A673 (cell line): ENCODE results near the gene CAMK2G. TPM values are rescaled to one million over a fixed set of nuclear protein-coding genes. Genes with fewer than 3 reads are reported as not detected.

ENCODE experiments used
- BruUV-seq: library from RNA; stranded (reverse); fragments of 400-500 nt; replicated peaks from 2 replicates; lab custom pipeline; 2021; lab: Mats Ljungman, UMichigan
- CTCF ChIA-PET: fragments of 300-600 bp; sonication (Branson Sonifier 250); formaldehyde crosslinking; loops from one replicate; lab custom pipeline; 2022; ENCODE audit warnings: antibody characterized with exemption; lab: Charles Lee
- POLR2A ChIA-PET: fragments of 300-600 bp; sonication (Branson Sonifier 250); formaldehyde crosslinking; loops from one replicate; lab custom pipeline; 2022; ENCODE audit warnings: antibody characterized with exemption; ENCODE audit not compliant: low non-redundant PET; lab: Charles Lee
- DNase-seq: peaks from one replicate; pipeline ENCODE4 v3.0.0-alpha.2; 2015; ENCODE audit warnings: low spot score
- H3K27ac ChIP-seq: fragments of 200-600 bp; sonication (generic); 2 replicates; pipeline ENCODE4 v1.5.1; 2016; ENCODE audit warnings: mixed run types, low read depth, mild to moderate bottlenecking, mixed read lengths, antibody characterized with exemption, low read length; ENCODE audit not compliant: poor library complexity, severe bottlenecking
- H3K27me3 ChIP-seq: fragments of 200-600 bp; sonication (generic); replicated peaks from 2 replicates; pipeline ENCODE4 v1.6.1; 2017; ENCODE audit warnings: mixed run types, low read depth, mild to moderate bottlenecking, mixed read lengths, antibody characterized with exemption, low read length; ENCODE audit not compliant: insufficient read depth, poor library complexity
- H3K36me3 ChIP-seq: fragments of 200-600 bp; sonication (generic); 2 replicates; pipeline ENCODE4 v1.6.1; 2016; ENCODE audit warnings: mixed run types, mild to moderate bottlenecking, mixed read lengths, antibody characterized with exemption, low read length; ENCODE audit not compliant: insufficient read depth, poor library complexity, severe bottlenecking
- H3K4me1 ChIP-seq: fragments of 200-600 bp; sonication (generic); 2 replicates; pipeline ENCODE4 v1.6.1; 2017; ENCODE audit warnings: mixed run types, mild to moderate bottlenecking, mixed read lengths, antibody characterized with exemption, low read length; ENCODE audit not compliant: insufficient read depth, poor library complexity, severe bottlenecking
- H3K4me3 ChIP-seq: fragments of 200-600 bp; sonication (generic); 2 replicates; pipeline ENCODE4 v1.5.1; 2016; ENCODE audit warnings: low read depth, mixed run types, mild to moderate bottlenecking, mixed read lengths, low read length; ENCODE audit not compliant: poor library complexity, severe bottlenecking
- H3K9me3 ChIP-seq: fragments of 200-600 bp; sonication (generic); 2 replicates; pipeline ENCODE4 v1.6.1; 2016; ENCODE audit warnings: mixed run types, low read depth, mild to moderate bottlenecking, mixed read lengths, antibody characterized with exemption, low read length; ENCODE audit not compliant: poor library complexity, severe bottlenecking
- EZH2 ChIP-seq: fragments of 200-600 bp; sonication (generic); IDR thresholded peaks from 2 replicates; pipeline ENCODE4 v1.6.1; 2017; ENCODE audit warnings: borderline replicate concordance, low read depth, mild to moderate bottlenecking, mixed read lengths, antibody characterized with exemption, low read length; ENCODE audit not compliant: poor library complexity, severe bottlenecking
- intact Hi-C: fragments of 100-400 bp; cut with micrococcal nuclease; formaldehyde crosslinking; loops from one replicate; pipeline ENCODE4 v1.10.0; 2022; ENCODE audit not compliant: unreplicated experiment
- total RNA-seq: library from RNA; stranded (reverse); gene quantifications from 2 replicates; pipeline ENCODE4 v1.2.3, GENCODE V29; 2021
- TF ChIP-seq, protein P1 (sequence below): fragments of 300-800, 200-600 bp; sonication (generic); conservative IDR thresholded peaks from 2 replicates; pipeline ENCODE4 v1.5.1; 2017; ENCODE audit warnings: low read depth, mild to moderate bottlenecking, antibody characterized with exemption, low read length, moderate library complexity, mixed read lengths

CAMK2G gene
- total RNA-seq, 1 experiment from 2014 or later = 32.7 TPM

DNA sequence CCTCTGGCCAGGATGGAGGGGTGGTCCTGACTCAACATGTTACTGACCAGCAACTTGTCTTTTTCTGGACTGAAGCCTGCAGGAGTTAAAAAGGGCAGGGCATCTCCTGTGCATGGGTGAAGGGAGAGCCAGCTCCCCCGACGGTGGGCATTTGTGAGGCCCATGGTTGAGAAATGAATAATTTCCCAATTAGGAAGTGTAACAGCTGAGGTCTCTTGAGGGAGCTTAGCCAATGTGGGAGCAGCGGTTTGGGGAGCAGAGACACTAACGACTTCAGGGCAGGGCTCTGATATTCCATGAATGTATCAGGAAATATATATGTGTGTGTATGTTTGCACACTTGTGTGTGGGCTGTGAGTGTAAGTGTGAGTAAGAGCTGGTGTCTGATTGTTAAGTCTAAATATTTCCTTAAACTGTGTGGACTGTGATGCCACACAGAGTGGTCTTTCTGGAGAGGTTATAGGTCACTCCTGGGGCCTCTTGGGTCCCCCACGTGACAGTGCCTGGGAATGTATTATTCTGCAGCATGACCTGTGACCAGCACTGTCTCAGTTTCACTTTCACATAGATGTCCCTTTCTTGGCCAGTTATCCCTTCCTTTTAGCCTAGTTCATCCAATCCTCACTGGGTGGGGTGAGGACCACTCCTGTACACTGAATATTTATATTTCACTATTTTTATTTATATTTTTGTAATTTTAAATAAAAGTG lies 42.6 kb upstream of the CAMK2G start:
- no peaks in the 10 kb centered on the region for H3K9me3 ChIP-seq
- no TSS peak for BruUV-seq
- no peak for TF ChIP-seq EZH2
- TF ChIP-seq, protein P1, sequence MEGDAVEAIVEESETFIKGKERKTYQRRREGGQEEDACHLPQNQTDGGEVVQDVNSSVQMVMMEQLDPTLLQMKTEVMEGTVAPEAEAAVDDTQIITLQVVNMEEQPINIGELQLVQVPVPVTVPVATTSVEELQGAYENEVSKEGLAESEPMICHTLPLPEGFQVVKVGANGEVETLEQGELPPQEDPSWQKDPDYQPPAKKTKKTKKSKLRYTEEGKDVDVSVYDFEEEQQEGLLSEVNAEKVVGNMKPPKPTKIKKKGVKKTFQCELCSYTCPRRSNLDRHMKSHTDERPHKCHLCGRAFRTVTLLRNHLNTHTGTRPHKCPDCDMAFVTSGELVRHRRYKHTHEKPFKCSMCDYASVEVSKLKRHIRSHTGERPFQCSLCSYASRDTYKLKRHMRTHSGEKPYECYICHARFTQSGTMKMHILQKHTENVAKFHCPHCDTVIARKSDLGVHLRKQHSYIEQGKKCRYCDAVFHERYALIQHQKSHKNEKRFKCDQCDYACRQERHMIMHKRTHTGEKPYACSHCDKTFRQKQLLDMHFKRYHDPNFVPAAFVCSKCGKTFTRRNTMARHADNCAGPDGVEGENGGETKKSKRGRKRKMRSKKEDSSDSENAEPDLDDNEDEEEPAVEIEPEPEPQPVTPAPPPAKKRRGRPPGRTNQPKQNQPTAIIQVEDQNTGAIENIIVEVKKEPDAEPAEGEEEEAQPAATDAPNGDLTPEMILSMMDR = no peak
- intact Hi-C loops = no loop called here
- ChIA-PET CTCF (no interaction called here), POLR2A (interaction anchor here (0.6 kb wide), 1 partner anchor 12 kb away, joined by 3 read pairs; no protein-coding TSS in a partner anchor)
- H3K27ac ChIP-seq = no peak overlapping the region
- DNase-seq = no peak
- no peak overlapping the region for H3K4me3 ChIP-seq
- no peaks in the 10 kb centered on the region for H3K4me1 ChIP-seq
- no peaks in the 10 kb centered on the region for H3K27me3 ChIP-seq
- H3K36me3 ChIP-seq = no peaks in the 10 kb centered on the region

- BruUV-seq = no TSS peak
- CTCF ChIA-PET = no interaction called here
- no peak for TF ChIP-seq EZH2
- TF ChIP-seq, protein P1 = no peak
- Histone ChIP-seq H3K4me1 (peaks cover 4% of the 10 kb centered on the region), H3K4me3 (no peak overlapping the region), H3K9me3 (no peaks in the 10 kb centered on the region), H3K27me3 (no peaks in the 10 kb centered on the region), H3K36me3 (no peaks in the 10 kb centered on the region), H3K27ac (no peak overlapping the region)
- DNase-seq = no peak
- POLR2A ChIA-PET = no interaction called here
- intact Hi-C loops = no loop called here
These were observed 41.0 kb upstream of the CAMK2G start for GRCh38 chr10:73915206-73915851.

DNA sequence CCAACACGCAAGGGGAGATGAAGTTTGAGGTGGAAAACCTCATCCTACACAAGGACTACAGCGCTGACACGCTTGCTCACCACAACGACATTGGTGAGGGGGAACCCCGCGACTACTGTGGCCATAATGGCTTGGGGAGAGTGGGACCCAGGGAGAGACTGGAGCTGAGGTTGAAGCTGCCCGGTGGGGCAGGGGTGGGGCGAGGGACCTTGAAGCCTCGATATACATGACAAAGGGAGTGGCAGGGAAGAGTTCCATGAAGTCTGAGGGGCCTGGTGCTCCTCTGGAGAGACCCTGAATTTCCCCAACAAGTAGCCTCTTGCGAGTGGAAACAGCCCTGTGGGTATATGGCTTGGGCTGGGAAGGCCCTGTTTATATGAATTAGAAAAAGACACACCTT lies 39.7 kb upstream of the CAMK2G start:
- TF ChIP-seq, protein P1 = no peak
- no peak for TF ChIP-seq EZH2
- Histone ChIP-seq H3K4me1 (peaks cover 12% of the 10 kb centered on the region), H3K27me3 (no peaks in the 10 kb centered on the region), H3K9me3 (no peaks in the 10 kb centered on the region), H3K27ac (no peak overlapping the region), H3K4me3 (no peak overlapping the region), H3K36me3 (no peaks in the 10 kb centered on the region)
- no peak for DNase-seq
- CTCF ChIA-PET = no interaction called here
- no TSS peak for BruUV-seq
- POLR2A ChIA-PET = no interaction called here
- intact Hi-C loops = no loop called here
